ENCODE measurements around the gene ADK. TPM values are rescaled to one million over a fixed set of nuclear protein-coding genes. Genes with fewer than 3 reads are reported as not detected.

Gene ADK
- total and polyA plus RNA-seq, 2 donors (not counting 3 experiments of a cell fraction or from before 2014, with no cell fraction given): 11.7 to 46.5 TPM

DNA sequence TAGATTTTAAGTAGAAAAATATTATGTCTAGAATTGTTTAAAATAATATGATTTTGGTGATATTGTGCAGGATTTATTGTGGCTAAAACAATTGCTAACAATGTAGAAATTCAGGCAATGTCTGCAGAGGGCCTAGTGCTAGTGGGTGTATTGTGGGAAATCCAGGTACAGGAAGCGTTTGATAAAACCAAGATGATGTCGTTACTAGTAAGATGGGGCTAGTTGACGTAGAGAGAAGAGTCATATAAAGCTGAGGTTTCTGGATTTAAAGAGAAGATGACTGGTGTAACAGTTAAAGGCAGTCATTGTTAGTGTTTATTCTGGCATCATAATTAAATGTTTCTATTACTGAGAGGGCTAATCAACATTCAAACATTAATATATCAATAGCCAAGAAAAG is 43.5 kb downstream of the ADK start:
- no peak overlapping the region for H3K27ac ChIP-seq (ENCODE audit: insufficient read depth, low read depth, low read length)
- ChIA-PET POLR2A (no interaction called here), CTCF (no interaction called here)
- H4K20me1 ChIP-seq (replicated peaks; ENCODE audit: control insufficient read depth, extremely low read depth, insufficient read depth, low read length): no peaks in the 10 kb centered on the region
- no peak for DNase-seq (ENCODE audit: low read depth, low spot score)
- dilution Hi-C loops (cut with MboI; ENCODE audit: extremely low pct_ligation_motif_present, low sequenced_read_pairs) (no loop called here), intact Hi-C loops (cut with micrococcal nuclease) (no loop called here)
- H2AFZ ChIP-seq (ENCODE audit: low read depth, low read length): no peak overlapping the region
- no peaks in the 10 kb centered on the region for H3K27me3 ChIP-seq (ENCODE audit: control insufficient read depth in 2 of 2, insufficient read depth in 2 of 2, low read length in 2 of 2)
- TF ChIP-seq CTCF (IDR thresholded peaks at IDR 0.05; ENCODE audit: extremely low read depth in 1 of 2, insufficient read depth in 1 of 2, low read depth in 1 of 2, low read length in 2 of 2): no peak
- TF ChIP-seq GATA2 (IDR thresholded peaks at IDR 0.05; ENCODE audit: insufficient read depth, insufficient read length, low read depth, low read length): no peak
- no peak for TF ChIP-seq FOS (IDR thresholded peaks at IDR 0.05; ENCODE audit: borderline replicate concordance, insufficient read depth, low read length)
- no peak for TF ChIP-seq EZH2 (IDR thresholded peaks at IDR 0.05; ENCODE audit: borderline replicate concordance, low read depth, low read length, severe bottlenecking)
- TF ChIP-seq JUN (IDR thresholded peaks at IDR 0.05; ENCODE audit: borderline replicate concordance, insufficient read depth, insufficient read length, low read depth): no peak
- TF ChIP-seq POLR2A (IDR thresholded peaks at IDR 0.05; ENCODE audit: low read depth, low read length): no peak
- no peak for TF ChIP-seq POLR2AphosphoS5 (IDR thresholded peaks at IDR 0.05; ENCODE audit: insufficient read depth, low read depth, low read length)
- TF ChIP-seq MAX (IDR thresholded peaks at IDR 0.05; ENCODE audit: insufficient read depth, insufficient read length): no peak
- no peak for TF ChIP-seq MYC (IDR thresholded peaks at IDR 0.05; ENCODE audit: low read depth, low read length)
- H3K4me1 ChIP-seq (ENCODE audit: control insufficient read depth, extremely low read depth, insufficient read depth, low read length): peaks cover 9% of the 10 kb centered on the region
- FAIRE-seq: no peak
- no peaks in the 10 kb centered on the region for H3K9me1 ChIP-seq (replicated peaks; ENCODE audit: control insufficient read depth, extremely low read depth, insufficient read depth, low read length)
- no peak overlapping the region for H3K4me2 ChIP-seq (ENCODE audit: insufficient read depth, low read length)
- no peak overlapping the region for H3K9ac ChIP-seq (replicated peaks; ENCODE audit: extremely low read depth, insufficient read depth, low read length)
- no TSS peak for BruUV-seq (replicated peaks)
- no peak overlapping the region for H3K4me3 ChIP-seq (replicated peaks in 1 of 3; ENCODE audit: insufficient read depth in 1 of 3, low read depth in 1 of 3, low read length in 3 of 3)
- H3K9me3 ChIP-seq (replicated peaks; ENCODE audit: control insufficient read depth, insufficient read depth, low read length): no peaks in the 10 kb centered on the region
- H3K36me3 ChIP-seq (ENCODE audit: control insufficient read depth in 2 of 2, extremely low read depth in 1 of 2, insufficient read depth in 2 of 2, low read length in 2 of 2): no peaks in the 10 kb centered on the region
- peaks cover 79% of the 10 kb centered on the region for H3K79me2 ChIP-seq (ENCODE audit: control insufficient read depth, insufficient read depth, low read length)

All from endothelial cell of umbilical vein (primary cell).